Astrocyte (in vitro differentiated cells and primary cell): ENCODE results near the gene SLC37A1. TPM values are rescaled to one million over a fixed set of nuclear protein-coding genes. Genes with fewer than 3 reads are reported as not detected.

ENCODE experiments used
- DNase-seq: peaks from one replicate; pipeline ENCODE4 v3.0.0-alpha.2; 2010; ENCODE audit warnings: low read depth
- FAIRE-seq: peaks from 2 replicates; lab custom pipeline; 2011; peaks lifted over from hg19 to GRCh38; lab: Jason Lieb, UNC
- H2AFZ ChIP-seq: 2 replicates; pipeline ENCODE4 v1.6.0; 2012; ENCODE audit warnings: low read depth, low read length, inconsistent platforms
- H3K27ac ChIP-seq: 2 replicates; pipeline ENCODE4 v1.5.1; 2011; ENCODE audit warnings: low read depth, low read length, inconsistent platforms
- H3K27me3 ChIP-seq: 2 replicates; pipeline ENCODE4 v1.6.0; 2011; ENCODE audit warnings: low read length, inconsistent platforms; ENCODE audit not compliant: insufficient read depth
- H3K36me3 ChIP-seq: 2 replicates; pipeline ENCODE4 v1.5.1; 2011; ENCODE audit warnings: low read length, inconsistent platforms; ENCODE audit not compliant: insufficient read depth
- H3K4me1 ChIP-seq: 2 replicates; pipeline ENCODE4 v1.5.1; 2011; ENCODE audit warnings: low read length, inconsistent platforms; ENCODE audit not compliant: insufficient read depth
- H3K4me2 ChIP-seq: 2 replicates; pipeline ENCODE4 v1.6.0; 2012; ENCODE audit warnings: low read length, inconsistent platforms
- H3K4me3 ChIP-seq: 2 replicates; pipeline ENCODE4 v1.5.1; 2011; ENCODE audit warnings: low read depth, mild to moderate bottlenecking, low read length, inconsistent platforms; ENCODE audit not compliant: insufficient read depth
- H3K79me2 ChIP-seq: 2 replicates; pipeline ENCODE4 v1.6.0; 2012; ENCODE audit warnings: mild to moderate bottlenecking, low read length, inconsistent platforms; ENCODE audit not compliant: insufficient read depth
- H3K9ac ChIP-seq: 2 replicates; pipeline ENCODE4 v1.6.0; 2012; ENCODE audit warnings: mild to moderate bottlenecking, low read length, inconsistent platforms
- H3K9me3 ChIP-seq: 2 replicates; pipeline ENCODE4 v1.5.1; 2012; ENCODE audit warnings: low read depth, mild to moderate bottlenecking, low read length, inconsistent platforms; ENCODE audit not compliant: insufficient read depth
- H4K20me1 ChIP-seq: 2 replicates; pipeline ENCODE4 v1.6.0; 2012; ENCODE audit warnings: low read length, inconsistent platforms; ENCODE audit not compliant: insufficient read depth
- H3K27ac Mint-ChIP-seq: one replicate; pipeline ENCODE4 v1.8.0; 2021; ENCODE audit warnings: mild to moderate bottlenecking, mixed read lengths; ENCODE audit not compliant: unreplicated experiment
- H3K27me3 Mint-ChIP-seq: one replicate; pipeline ENCODE4 v1.8.0; 2021; ENCODE audit warnings: low read depth, mixed read lengths; ENCODE audit not compliant: unreplicated experiment
- H3K36me3 Mint-ChIP-seq: one replicate; pipeline ENCODE4 v1.8.0; 2021; ENCODE audit warnings: low read depth, mixed read lengths; ENCODE audit not compliant: unreplicated experiment
- H3K4me1 Mint-ChIP-seq: one replicate; pipeline ENCODE4 v1.8.0; 2021; ENCODE audit warnings: low read depth, mixed read lengths; ENCODE audit not compliant: unreplicated experiment
- H3K4me3 Mint-ChIP-seq: one replicate; pipeline ENCODE4 v1.8.0; 2021; ENCODE audit warnings: mild to moderate bottlenecking, moderate library complexity, mixed read lengths; ENCODE audit not compliant: unreplicated experiment
- H3K9me3 Mint-ChIP-seq: one replicate; pipeline ENCODE4 v1.8.0; 2021; ENCODE audit warnings: mild to moderate bottlenecking, mixed read lengths; ENCODE audit not compliant: unreplicated experiment
- EZH2 ChIP-seq: IDR thresholded peaks from 2 replicates; pipeline ENCODE4 v1.6.1; 2012; ENCODE audit warnings: mild to moderate bottlenecking, low read length, inconsistent platforms; ENCODE audit not compliant: insufficient read depth
- total RNA-seq: library from RNA; stranded (reverse); gene quantifications from 2 replicates; pipeline ENCODE4 v1.2.1, GENCODE V29; 2021
- TF ChIP-seq, protein P1 (sequence below): IDR thresholded peaks from 2 replicates; pipeline ENCODE4 v1.5.1; 2011; ENCODE audit warnings: low read depth, mild to moderate bottlenecking, inconsistent platforms, low read length, moderate library complexity; ENCODE audit not compliant: insufficient read depth

SLC37A1 gene
- total RNA-seq, 1 donor from 2014 or later: 6.9 TPM

- Histone ChIP-seq H2AFZ (no peak overlapping the region), H3K79me2 (no peaks in the 10 kb centered on the region), H3K4me2 (no peak overlapping the region), H3K27ac (no peak overlapping the region), H3K36me3 (no peaks in the 10 kb centered on the region), H4K20me1 (no peaks in the 10 kb centered on the region), H3K27me3 (no peaks in the 10 kb centered on the region), H3K4me3 (no peak overlapping the region), H3K9me3 (peaks cover 2% of the 10 kb centered on the region), H3K4me1 (no peaks in the 10 kb centered on the region), H3K9ac (no peak overlapping the region)
- H3K27me3 Mint-ChIP-seq: peaks cover 28% of the 10 kb centered on the region
- no peak for DNase-seq
- H3K9me3 Mint-ChIP-seq: peaks cover 28% of the 10 kb centered on the region
- no peak for TF ChIP-seq EZH2
- TF ChIP-seq, protein P1, sequence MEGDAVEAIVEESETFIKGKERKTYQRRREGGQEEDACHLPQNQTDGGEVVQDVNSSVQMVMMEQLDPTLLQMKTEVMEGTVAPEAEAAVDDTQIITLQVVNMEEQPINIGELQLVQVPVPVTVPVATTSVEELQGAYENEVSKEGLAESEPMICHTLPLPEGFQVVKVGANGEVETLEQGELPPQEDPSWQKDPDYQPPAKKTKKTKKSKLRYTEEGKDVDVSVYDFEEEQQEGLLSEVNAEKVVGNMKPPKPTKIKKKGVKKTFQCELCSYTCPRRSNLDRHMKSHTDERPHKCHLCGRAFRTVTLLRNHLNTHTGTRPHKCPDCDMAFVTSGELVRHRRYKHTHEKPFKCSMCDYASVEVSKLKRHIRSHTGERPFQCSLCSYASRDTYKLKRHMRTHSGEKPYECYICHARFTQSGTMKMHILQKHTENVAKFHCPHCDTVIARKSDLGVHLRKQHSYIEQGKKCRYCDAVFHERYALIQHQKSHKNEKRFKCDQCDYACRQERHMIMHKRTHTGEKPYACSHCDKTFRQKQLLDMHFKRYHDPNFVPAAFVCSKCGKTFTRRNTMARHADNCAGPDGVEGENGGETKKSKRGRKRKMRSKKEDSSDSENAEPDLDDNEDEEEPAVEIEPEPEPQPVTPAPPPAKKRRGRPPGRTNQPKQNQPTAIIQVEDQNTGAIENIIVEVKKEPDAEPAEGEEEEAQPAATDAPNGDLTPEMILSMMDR: no peak
- no peak overlapping the region for H3K4me3 Mint-ChIP-seq
- H3K36me3 Mint-ChIP-seq: peaks cover 6% of the 10 kb centered on the region
- FAIRE-seq: no peak
- H3K27ac Mint-ChIP-seq: no peak overlapping the region
- no peaks in the 10 kb centered on the region for H3K4me1 Mint-ChIP-seq
Observed at GRCh38 chr21:42607102-42607501, 93.5 kb downstream of the SLC37A1 start.

- Mint-ChIP-seq H3K4me1 (no peaks in the 10 kb centered on the region), H3K27ac (no peak overlapping the region), H3K9me3 (peaks cover 28% of the 10 kb centered on the region), H3K4me3 (no peak overlapping the region), H3K36me3 (peaks cover 6% of the 10 kb centered on the region), H3K27me3 (peaks cover 27% of the 10 kb centered on the region)
- no peak overlapping the region for H3K4me3 ChIP-seq
- H3K9ac ChIP-seq: no peak overlapping the region
- no peak overlapping the region for H3K4me2 ChIP-seq
- H3K36me3 ChIP-seq: no peaks in the 10 kb centered on the region
- no peak overlapping the region for H3K27ac ChIP-seq
- no peak for TF ChIP-seq EZH2
- TF ChIP-seq, protein P1: no peak
- no peak for FAIRE-seq
- peaks cover 2% of the 10 kb centered on the region for H3K9me3 ChIP-seq
- H3K79me2 ChIP-seq: no peaks in the 10 kb centered on the region
- H3K27me3 ChIP-seq: no peaks in the 10 kb centered on the region
- H2AFZ ChIP-seq: no peak overlapping the region
- no peak for DNase-seq
- H3K4me1 ChIP-seq: no peaks in the 10 kb centered on the region
- H4K20me1 ChIP-seq: no peaks in the 10 kb centered on the region
Observed at GRCh38 chr21:42607525-42608102, 94.0 kb downstream of the SLC37A1 start.

DNA sequence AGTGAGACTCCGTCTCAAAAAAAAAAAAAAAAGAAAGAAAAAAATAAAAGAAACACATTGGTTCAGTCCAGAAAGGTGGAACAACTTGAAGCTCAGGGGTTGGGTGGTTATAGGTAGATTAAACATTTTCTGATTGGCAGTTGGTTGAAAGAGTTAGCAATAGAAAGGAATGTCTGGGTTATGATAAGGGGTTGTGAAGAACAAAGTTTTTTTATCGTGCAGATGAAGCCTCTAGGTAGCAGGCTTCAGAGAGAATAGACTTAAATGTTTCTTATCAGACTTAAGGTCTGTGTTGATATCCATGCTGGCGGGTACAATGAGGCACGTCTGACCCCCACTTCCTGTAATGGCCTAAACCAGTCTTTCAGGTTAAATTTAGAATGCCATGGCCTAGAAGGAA is 94.8 kb downstream of the SLC37A1 start:
- Mint-ChIP-seq H3K9me3 (peaks cover 28% of the 10 kb centered on the region), H3K27me3 (peaks cover 25% of the 10 kb centered on the region), H3K4me3 (no peak overlapping the region), H3K36me3 (peaks cover 6% of the 10 kb centered on the region), H3K4me1 (no peaks in the 10 kb centered on the region), H3K27ac (no peak overlapping the region)
- Histone ChIP-seq H3K27me3 (no peaks in the 10 kb centered on the region), H4K20me1 (no peaks in the 10 kb centered on the region), H3K27ac (no peak overlapping the region), H3K4me3 (no peak overlapping the region), H3K9me3 (peaks cover 2% of the 10 kb centered on the region), H3K79me2 (no peaks in the 10 kb centered on the region), H3K9ac (no peak overlapping the region), H3K4me1 (no peaks in the 10 kb centered on the region), H3K4me2 (no peak overlapping the region), H3K36me3 (no peaks in the 10 kb centered on the region), H2AFZ (no peak overlapping the region)
- TF ChIP-seq, protein P1: no peak
- TF ChIP-seq EZH2: no peak
- DNase-seq: no peak
- FAIRE-seq: no peak
